OCI-LY3 (cell line): Measurements from ENCODE around the gene AGBL1.
"Not testable (repeated sequence)": the region's sequence is repeated elsewhere in the genome, so short reads cannot be mapped to it uniquely, and the experiment has no call there.

Experiments
- EZH2phosphoT487 ChIP-seq: fragments of 200-600 bp; shearing (Covaris generic); IDR thresholded peaks from 2 replicates; pipeline ENCODE4 v1.6.1; 2018; ENCODE audit warnings: antibody characterized with exemption, mixed run types, low read depth
- TF ChIP-seq, protein P1 (sequence below): fragments of 200-600, 300-600 bp; sonication (generic); IDR thresholded peaks from 2 replicates; pipeline ENCODE4 v1.5.1; 2014; ENCODE audit warnings: antibody characterized with exemption, low read length, low read depth

- TF ChIP-seq, protein P1, sequence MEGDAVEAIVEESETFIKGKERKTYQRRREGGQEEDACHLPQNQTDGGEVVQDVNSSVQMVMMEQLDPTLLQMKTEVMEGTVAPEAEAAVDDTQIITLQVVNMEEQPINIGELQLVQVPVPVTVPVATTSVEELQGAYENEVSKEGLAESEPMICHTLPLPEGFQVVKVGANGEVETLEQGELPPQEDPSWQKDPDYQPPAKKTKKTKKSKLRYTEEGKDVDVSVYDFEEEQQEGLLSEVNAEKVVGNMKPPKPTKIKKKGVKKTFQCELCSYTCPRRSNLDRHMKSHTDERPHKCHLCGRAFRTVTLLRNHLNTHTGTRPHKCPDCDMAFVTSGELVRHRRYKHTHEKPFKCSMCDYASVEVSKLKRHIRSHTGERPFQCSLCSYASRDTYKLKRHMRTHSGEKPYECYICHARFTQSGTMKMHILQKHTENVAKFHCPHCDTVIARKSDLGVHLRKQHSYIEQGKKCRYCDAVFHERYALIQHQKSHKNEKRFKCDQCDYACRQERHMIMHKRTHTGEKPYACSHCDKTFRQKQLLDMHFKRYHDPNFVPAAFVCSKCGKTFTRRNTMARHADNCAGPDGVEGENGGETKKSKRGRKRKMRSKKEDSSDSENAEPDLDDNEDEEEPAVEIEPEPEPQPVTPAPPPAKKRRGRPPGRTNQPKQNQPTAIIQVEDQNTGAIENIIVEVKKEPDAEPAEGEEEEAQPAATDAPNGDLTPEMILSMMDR = not testable (repeated sequence)
- not testable (repeated sequence) for TF ChIP-seq EZH2phosphoT487
Observed at GRCh38 chr15:86465470-86466039, 385.9 kb downstream of the AGBL1 start.
